GM12878 (cell line): ENCODE data around the gene AP1AR. TPM values are rescaled to one million over a fixed set of nuclear protein-coding genes. Genes with fewer than 3 reads are reported as not detected.

Experiments
- ATAC-seq: fragments of 200-7000 bp; cut with Tn5 transposase; 3 replicates; pipeline ENCODE4 v1.9.1; 2020; ENCODE audit warnings: mild to moderate bottlenecking, moderate library complexity
- BruUV-seq: library from RNA; stranded (reverse); fragments of 400-500 nt; replicated peaks from 2 replicates; lab custom pipeline; 2021; lab: Mats Ljungman, UMichigan
- CTCF ChIA-PET: fragments of 300-600 bp; sonication (Branson Sonifier 250); formaldehyde crosslinking; extraction: SDS; loops from one replicate; lab custom pipeline; 2021; ENCODE audit warnings: inconsistent platforms; lab: Yijun Ruan, JAX
- POLR2A ChIA-PET: fragments of 350-600 bp; formaldehyde crosslinking; extraction: SDS; loops from one replicate; lab custom pipeline; 2021; ENCODE audit warnings: inconsistent platforms; lab: Charles Lee
- RAD21 ChIA-PET: fragments of 300-600 bp; sonication (Branson Sonifier 250); formaldehyde crosslinking; loops from one replicate; lab custom pipeline; 2023; ENCODE audit warnings: antibody characterized with exemption; ENCODE audit not compliant: unreplicated experiment; lab: Charles Lee
- SMC1A ChIA-PET: fragments of 300-600 bp; sonication (Branson Sonifier 250); formaldehyde crosslinking; loops from one replicate; lab custom pipeline; 2023; ENCODE audit not compliant: unreplicated experiment, uncharacterized antibody; lab: Charles Lee
- DNase-seq: peaks from one replicate; pipeline ENCODE4 v3.0.0-alpha.2; 2011; ENCODE audit warnings: low read depth, low spot score
- FAIRE-seq: peaks from 3 replicates; lab custom pipeline; 2011; peaks lifted over from hg19 to GRCh38; lab: Jason Lieb, UNC
- H2AFZ ChIP-seq: 2 replicates; pipeline ENCODE4 v1.6.0; 2011; ENCODE audit warnings: low read depth, low read length, control low read depth; ENCODE audit not compliant: control insufficient read depth
- H3K27ac ChIP-seq: 2 replicates; pipeline ENCODE4 v1.5.1; 2011; ENCODE audit warnings: control low read depth; ENCODE audit not compliant: control insufficient read depth, insufficient read depth
- H3K27me3 ChIP-seq, 2 experiments: replicated peaks in 1 of 2; 2 replicates each; pipeline versions ENCODE4 v1.6.0 to v1.6.1; 2011; ENCODE audit warnings: low read length in 1 of 2; ENCODE audit not compliant: control insufficient read depth in 2 of 2, insufficient read depth in 2 of 2
- H3K36me3 ChIP-seq, 2 experiments: 2 replicates each; pipeline ENCODE4 v1.5.1; 2011; ENCODE audit warnings: low read length in 1 of 2; ENCODE audit not compliant: control insufficient read depth in 2 of 2, insufficient read depth in 2 of 2
- H3K4me1 ChIP-seq: 2 replicates; pipeline ENCODE4 v1.6.1; 2011; ENCODE audit warnings: mild to moderate bottlenecking, low read length, moderate library complexity, mixed read lengths; ENCODE audit not compliant: control insufficient read depth, insufficient read depth
- H3K4me2 ChIP-seq: 2 replicates; pipeline ENCODE4 v1.6.0; 2011; ENCODE audit warnings: control low read depth; ENCODE audit not compliant: control insufficient read depth, insufficient read depth
- H3K4me3 ChIP-seq: fragments of 200-600 bp; sonication (generic); 2 replicates; pipeline ENCODE4 v1.5.1; 2016
- H3K79me2 ChIP-seq: 2 replicates; pipeline ENCODE4 v1.6.0; 2011; ENCODE audit warnings: low read length; ENCODE audit not compliant: control insufficient read depth, insufficient read depth
- H3K9ac ChIP-seq: 2 replicates; pipeline ENCODE4 v1.8.0; 2011; ENCODE audit warnings: low read length, control low read depth, mixed read lengths; ENCODE audit not compliant: control insufficient read depth, insufficient read depth
- H3K9me3 ChIP-seq: replicated peaks from 3 replicates; pipeline ENCODE4 v1.5.1; 2011; ENCODE audit warnings: mild to moderate bottlenecking, low read length; ENCODE audit not compliant: control insufficient read depth, insufficient read depth
- H4K20me1 ChIP-seq: 2 replicates; pipeline ENCODE4 v1.6.0; 2011; ENCODE audit not compliant: control insufficient read depth, insufficient read depth
- HDAC2 ChIP-seq: fragments of 200-600 bp; sonication (generic); IDR thresholded peaks from 2 replicates; pipeline ENCODE4 v1.6.1; 2017
- IKZF2 ChIP-seq, 2 experiments: fragments of 450-650 bp; IDR thresholded peaks; 2 replicates each; pipeline ENCODE4 v1.6.1; 2017; ENCODE audit warnings: mild to moderate bottlenecking in 2 of 2, moderate library complexity in 2 of 2
- RAD21 ChIP-seq: IDR thresholded peaks from 2 replicates; pipeline ENCODE4 v1.6.1; 2011; ENCODE audit warnings: mild to moderate bottlenecking, low read depth, low read length, moderate library complexity; ENCODE audit not compliant: insufficient read depth
- SMC3 ChIP-seq: IDR thresholded peaks from 2 replicates; pipeline ENCODE4 v1.6.1; 2011; ENCODE audit warnings: low read length, improper control_type of control experiment, borderline replicate concordance
- SRF ChIP-seq, 2 experiments: IDR thresholded peaks; 2 replicates each; pipeline ENCODE4 v1.6.1; 2011; ENCODE audit warnings: low read depth in 2 of 2, low read length in 2 of 2, mild to moderate bottlenecking in 1 of 2, moderate library complexity in 1 of 2
- YY1 ChIP-seq: IDR thresholded peaks from 2 replicates; pipeline ENCODE4 v1.6.1; 2011; ENCODE audit warnings: low read depth, mild to moderate bottlenecking, low read length
- WGBS: methylation state at CpG from one replicate; pipeline ENCODE4 v1.1.6; 2016; ENCODE audit warnings: low lambda C conversion rate; ENCODE audit not compliant: insufficient replicate concordance, insufficient coverage; ENCODE audit errors: missing lambda C conversion rate; 5-methylcytosine and 5-hydroxymethylcytosine counted together
- in situ Hi-C: fragments of 300-500 bp; cut with MboI; formaldehyde crosslinking; loops from 9 replicates; pipeline ENCODE4 v1.14.3; 2018; ENCODE audit warnings: mixed read lengths
- intact Hi-C: fragments of 100-400 bp; cut with micrococcal nuclease; formaldehyde crosslinking; loops from one replicate; pipeline ENCODE4 v1.14.2; 2022; ENCODE audit not compliant: unreplicated experiment
- polyA plus RNA-seq, 11 experiments: library from polyadenylated mRNA; depleted of rRNA in 4 of 11; unstranded in 6 of 11; stranded (reverse) in 5 of 11; fragments of >200 nt; fragmentation: Nextera tagmentation in 4 of 11; fragmentation: Illumina TruSeq in 1 of 11; extraction: Ambion mirVana in 4 of 11; extraction: Trizol in 1 of 11; gene quantifications; 1 replicate in 1 of 11; 2 replicates in 10 of 11; pipeline versions ENCODE4 v1.2.1 to v1.2.3, GENCODE V29; 2011 to 2016; ENCODE audit warnings: inconsistent platforms in 2 of 11, missing spikeins in 2 of 11, low read depth in 1 of 11
- total RNA-seq, 4 experiments: library from RNA; depleted of rRNA in 3 of 4; stranded (reverse); fragments of >200 nt in 3 of 4; fragmentation: Illumina TruSeq in 1 of 4; extraction: Trizol in 1 of 4; gene quantifications; 2 replicates each; pipeline versions ENCODE4 v1.2.1 to v1.2.3, GENCODE V29; 2013 to 2021
- TF ChIP-seq, protein P1 (sequence below), 3 experiments: IDR thresholded peaks in 2 of 3; conservative IDR thresholded peaks in 1 of 3; 2 replicates each; pipeline ENCODE4 v1.5.1; 2011; ENCODE audit warnings: low read depth in 3 of 3, low read length in 3 of 3, mild to moderate bottlenecking in 3 of 3, control low read depth in 2 of 3, moderate library complexity in 2 of 3, inconsistent platforms in 1 of 3, mixed read lengths in 1 of 3; ENCODE audit not compliant: control insufficient read depth in 2 of 3, insufficient read depth in 1 of 3; ENCODE audit errors: extremely low read depth in 1 of 3

Gene AP1AR
- total and polyA plus RNA-seq, 10 of the 15 experiments (the other 5 are each of a cell fraction or from before 2014, with no cell fraction given), result 5.6 to 29.1 (median 16.3) TPM

DNA sequence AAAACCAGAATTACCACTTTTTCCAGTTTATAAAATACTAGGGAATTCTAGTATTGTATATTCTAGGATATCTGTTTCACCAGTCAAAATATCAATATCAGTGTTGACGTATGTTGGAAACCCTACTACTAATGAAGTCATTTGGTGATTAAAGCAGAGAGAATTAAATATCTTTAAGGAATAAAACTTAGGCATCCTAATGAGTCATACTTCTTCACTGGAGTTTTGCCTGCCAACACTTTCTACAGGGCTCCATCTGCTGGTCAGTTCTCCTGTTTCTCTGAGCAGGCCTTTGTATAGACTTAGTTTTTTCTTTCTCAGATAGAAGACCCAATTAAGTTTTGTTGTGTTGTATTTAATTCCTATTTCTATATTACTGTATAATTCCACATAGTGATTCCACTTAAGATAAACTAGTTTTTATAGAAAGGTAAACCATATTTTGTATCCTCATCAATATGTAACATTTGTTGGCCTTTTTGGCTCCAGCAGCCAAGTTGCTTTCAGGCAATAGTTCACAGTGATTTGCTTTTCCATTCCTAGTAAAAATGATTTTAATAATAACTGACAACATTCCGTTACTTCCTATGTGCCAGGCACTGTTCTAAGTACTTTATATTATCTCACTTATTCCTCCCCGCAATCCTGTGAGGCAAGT is 3.5 kb downstream of the AP1AR start:
- no peaks in the 10 kb centered on the region for H4K20me1 ChIP-seq
- ChIA-PET CTCF (interaction anchor here (0.8 to 7.8 kb wide), 31 partner anchors 9 to 289 kb away, joined by 3 to 135 read pairs (median 5); partner anchors contain the start of gene TIFA), POLR2A (interaction anchor here (0.6 to 2.1 kb wide), 4 partner anchors 14 to 128 kb away, joined by 3 to 8 read pairs (median 4); no protein-coding TSS in a partner anchor), SMC1A (interaction anchor here (0.6 to 7.3 kb wide), 29 partner anchors 8 to 628 kb away, joined by 3 to 88 read pairs (median 5); no protein-coding TSS in a partner anchor), RAD21 (interaction anchor here (0.8 to 6.7 kb wide), 24 partner anchors 8 to 401 kb away, joined by 3 to 90 read pairs (median 4); partner anchors contain the start of genes TIFA and ZGRF1)
- DNase-seq, result peak; percentile 19
- peaks cover 16% of the 10 kb centered on the region for H3K79me2 ChIP-seq
- TF ChIP-seq, protein P1, sequence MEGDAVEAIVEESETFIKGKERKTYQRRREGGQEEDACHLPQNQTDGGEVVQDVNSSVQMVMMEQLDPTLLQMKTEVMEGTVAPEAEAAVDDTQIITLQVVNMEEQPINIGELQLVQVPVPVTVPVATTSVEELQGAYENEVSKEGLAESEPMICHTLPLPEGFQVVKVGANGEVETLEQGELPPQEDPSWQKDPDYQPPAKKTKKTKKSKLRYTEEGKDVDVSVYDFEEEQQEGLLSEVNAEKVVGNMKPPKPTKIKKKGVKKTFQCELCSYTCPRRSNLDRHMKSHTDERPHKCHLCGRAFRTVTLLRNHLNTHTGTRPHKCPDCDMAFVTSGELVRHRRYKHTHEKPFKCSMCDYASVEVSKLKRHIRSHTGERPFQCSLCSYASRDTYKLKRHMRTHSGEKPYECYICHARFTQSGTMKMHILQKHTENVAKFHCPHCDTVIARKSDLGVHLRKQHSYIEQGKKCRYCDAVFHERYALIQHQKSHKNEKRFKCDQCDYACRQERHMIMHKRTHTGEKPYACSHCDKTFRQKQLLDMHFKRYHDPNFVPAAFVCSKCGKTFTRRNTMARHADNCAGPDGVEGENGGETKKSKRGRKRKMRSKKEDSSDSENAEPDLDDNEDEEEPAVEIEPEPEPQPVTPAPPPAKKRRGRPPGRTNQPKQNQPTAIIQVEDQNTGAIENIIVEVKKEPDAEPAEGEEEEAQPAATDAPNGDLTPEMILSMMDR (IDR thresholded peaks at IDR 0.05 in 2 of 3, conservative IDR thresholded peaks at IDR 0.05 in 1 of 3; ENCODE audit: control insufficient read depth in 2 of 3, extremely low read depth in 1 of 3, insufficient read depth in 1 of 3, low read depth in 3 of 3, low read length in 3 of 3), result peak; percentile 74 to 76 (median 74)
- TF ChIP-seq SRF (IDR thresholded peaks at IDR 0.05; ENCODE audit: low read depth in 2 of 2, low read length in 2 of 2), result no peak
- peak; percentile 82; the same call in 1 of the 2 replicates for TF ChIP-seq SMC3
- TF ChIP-seq YY1, result 0 out of 2 replicates have a peak, but pooled peaks have one; percentile 31
- TF ChIP-seq IKZF2 (IDR thresholded peaks at IDR 0.05), result peak in 1 of 2 experiments; percentile 40; a peak in 1 of 4 replicates
- no peak for TF ChIP-seq HDAC2
- TF ChIP-seq RAD21, result peak; percentile 91
- in situ Hi-C loops (loop anchor here (5.0 kb wide), 1 partner anchor 128 kb away; no protein-coding TSS in a partner anchor), intact Hi-C loops (loop anchor here (1.0 to 10.0 kb wide), 5 partner anchors 82 to 290 kb away; no protein-coding TSS in a partner anchor)
- H3K27me3 ChIP-seq, result no peaks in the 10 kb centered on the region
- no TSS peak for BruUV-seq
- no peak overlapping the region for H3K4me3 ChIP-seq
- H2AFZ ChIP-seq, result no peak overlapping the region
- no peaks in the 10 kb centered on the region for H3K36me3 ChIP-seq
- no peak for FAIRE-seq
- no peak for ATAC-seq
- peak overlapping the region; percentile 22; the same call in 1 of the 2 replicates for H3K4me2 ChIP-seq
- no peaks in the 10 kb centered on the region for H3K4me1 ChIP-seq
- H3K9ac ChIP-seq, result no peak overlapping the region
- WGBS, result 32% methylated on average over 3 of the region's 3 CpGs
- no peaks in the 10 kb centered on the region for H3K9me3 ChIP-seq
- H3K27ac ChIP-seq, result no peak overlapping the region
